K562 (cell line): ENCODE measurements around the gene TMPRSS11B. TPM values are rescaled to one million over a fixed set of nuclear protein-coding genes. Genes with fewer than 3 reads are reported as not detected.

Source experiments
- ATAC-seq: fragments of 200-7000 bp; cut with Tn5 transposase; 3 replicates; pipeline ENCODE4 v1.9.1; 2020; ENCODE audit warnings: moderate library complexity
- BruUV-seq: library from RNA; stranded (reverse); fragments of 400-500 nt; replicated peaks from 2 replicates; lab custom pipeline; 2021; lab: Mats Ljungman, UMichigan
- CTCF ChIA-PET: fragments of 300-600 bp; formaldehyde crosslinking; extraction: SDS; loops from one replicate; lab custom pipeline; 2021; ENCODE audit warnings: low intra/inter-chr PET ratio; lab: Yijun Ruan, JAX
- POLR2A ChIA-PET: fragments of 300-600, 350-650 bp; sonication (Branson Sonifier 250); formaldehyde crosslinking; extraction: SDS; loops from one replicate; lab custom pipeline; 2021; ENCODE audit warnings: antibody characterized with exemption, inconsistent platforms; lab: Yijun Ruan, JAX
- DNase-seq, 4 experiments: peaks; one replicate each; pipeline versions ENCODE4 v3.0.0 to v3.0.0-alpha.2; 2011 to 2018; ENCODE audit warnings: low spot score in 3 of 4, mixed read lengths in 3 of 4; ENCODE audit errors: extremely low read depth in 1 of 4
- FAIRE-seq: peaks from 2 replicates; lab custom pipeline; 2011; peaks lifted over from hg19 to GRCh38; lab: Jason Lieb, UNC
- H2AFZ ChIP-seq: 2 replicates; pipeline ENCODE4 v1.6.0; 2011; ENCODE audit warnings: low read depth, low read length, control low read depth, inconsistent platforms
- H3K27ac ChIP-seq: fragments of 200-600 bp; 3 replicates; pipeline ENCODE4 v1.8.0; 2011; ENCODE audit warnings: low read depth, mild to moderate bottlenecking, control low read depth, inconsistent platforms, low read length, moderate library complexity, mixed read lengths; ENCODE audit errors: extremely low read depth
- H3K27me3 ChIP-seq, 2 experiments: fragments of 300-600 bp in 1 of 2; 2 replicates in 1 of 2; 3 replicates in 1 of 2; pipeline versions ENCODE4 v1.6.0 to v1.8.0; 2011; ENCODE audit warnings: inconsistent platforms in 2 of 2, low read length in 2 of 2, mild to moderate bottlenecking in 1 of 2, mixed read lengths in 1 of 2, moderate library complexity in 1 of 2; ENCODE audit not compliant: control insufficient read depth in 2 of 2, insufficient read depth in 2 of 2
- H3K36me3 ChIP-seq: fragments of 300-600 bp; 3 replicates; pipeline ENCODE4 v1.8.0; 2011; ENCODE audit warnings: mild to moderate bottlenecking, low read length, inconsistent platforms; ENCODE audit not compliant: control insufficient read depth, insufficient read depth
- H3K4me1 ChIP-seq, 2 experiments: fragments of 200-600 bp in 1 of 2; replicated peaks in 1 of 2; 2 replicates in 1 of 2; 3 replicates in 1 of 2; pipeline versions ENCODE4 v1.5.1 to v1.8.0; 2011; ENCODE audit warnings: inconsistent platforms in 2 of 2, low read length in 2 of 2, mild to moderate bottlenecking in 1 of 2, mixed read lengths in 1 of 2, moderate library complexity in 1 of 2; ENCODE audit not compliant: control insufficient read depth in 2 of 2, insufficient read depth in 2 of 2
- H3K4me2 ChIP-seq: 2 replicates; pipeline ENCODE4 v1.6.1; 2011; ENCODE audit warnings: low read length, control low read depth, inconsistent platforms, mixed read lengths; ENCODE audit not compliant: insufficient read depth
- H3K4me3 ChIP-seq: fragments of 200-600 bp; sonication (generic), shearing (Covaris generic); 2 replicates; pipeline ENCODE4 v1.5.1; 2016; ENCODE audit warnings: control low read depth, inconsistent platforms
- H3K79me2 ChIP-seq: fragments of 200-600 bp; 3 replicates; pipeline ENCODE4 v1.8.0; 2011; ENCODE audit warnings: low read length, inconsistent platforms; ENCODE audit not compliant: control insufficient read depth, insufficient read depth
- H3K9ac ChIP-seq, 2 experiments: 2 replicates each; pipeline versions ENCODE4 v1.6.0 to v1.6.1; 2011; ENCODE audit warnings: low read depth in 2 of 2, low read length in 2 of 2, control low read depth in 1 of 2, inconsistent platforms in 1 of 2, mild to moderate bottlenecking in 1 of 2, mixed read lengths in 1 of 2; ENCODE audit not compliant: insufficient read depth in 1 of 2
- H3K9me1 ChIP-seq: one replicate; pipeline ENCODE4 v1.6.0; 2011; ENCODE audit warnings: inconsistent platforms, mild to moderate bottlenecking, low read length, moderate library complexity; ENCODE audit not compliant: control insufficient read depth, insufficient read depth
- H3K9me3 ChIP-seq: replicated peaks from 2 replicates; pipeline ENCODE4 v1.5.1; 2011; ENCODE audit warnings: low read depth, low read length, inconsistent platforms; ENCODE audit not compliant: control insufficient read depth, insufficient read depth
- H4K20me1 ChIP-seq: replicated peaks from 2 replicates; pipeline ENCODE4 v1.6.1; 2011; ENCODE audit warnings: low read length, inconsistent platforms, mixed read lengths; ENCODE audit not compliant: control insufficient read depth, insufficient read depth
- ATF7 ChIP-seq: fragments of 450-650 bp; IDR thresholded peaks from 2 replicates; pipeline ENCODE4 v1.7.1; 2014; ENCODE audit warnings: mild to moderate bottlenecking, moderate library complexity
- ELF2 ChIP-seq: fragments of 250-450 bp; sonication (Bioruptor Pico); IDR thresholded peaks from 2 replicates; pipeline ENCODE4 v1.5.0; 2021; ENCODE audit warnings: mild to moderate bottlenecking
- EP400 ChIP-seq: fragments of 450-650 bp; IDR thresholded peaks from 2 replicates; pipeline ENCODE4 v1.6.1; 2017; ENCODE audit warnings: antibody characterized with exemption, mild to moderate bottlenecking, moderate library complexity
- ETV6 ChIP-seq, 3 experiments: fragments of 150-350 bp in 1 of 3; sonication (generic) in 1 of 3; formaldehyde crosslinking in 1 of 3; IDR thresholded peaks; 2 replicates each; pipeline versions ENCODE4 v1.6.1 to v1.8.0; 2014 to 2022; ENCODE audit warnings: borderline replicate concordance in 2 of 3, low read depth in 2 of 3, antibody characterized with exemption in 1 of 3, low read length in 1 of 3, mild to moderate bottlenecking in 1 of 3, missing genetic modification reagents in 1 of 3
- KLF13 ChIP-seq: fragments of 450-650 bp; IDR thresholded peaks from 2 replicates; pipeline ENCODE4 v1.6.1; 2016; ENCODE audit warnings: missing genetic modification characterization, low read depth, mild to moderate bottlenecking, missing compliant biosample characterization, moderate library complexity, borderline replicate concordance
- MYNN ChIP-seq, 2 experiments: sonication (generic); formaldehyde crosslinking in 1 of 2; IDR thresholded peaks; 2 replicates each; pipeline versions ENCODE4 v1.5.0 to v1.6.1; 2016 to 2020; ENCODE audit warnings: antibody characterized with exemption in 1 of 2, missing genetic modification reagents in 1 of 2
- NR2F6 ChIP-seq: fragments of 450-650 bp; formaldehyde crosslinking; IDR thresholded peaks from 2 replicates; pipeline ENCODE4 v1.4.0; 2020; ENCODE audit warnings: mild to moderate bottlenecking
- SRSF9 ChIP-seq: fragments of 200-400 bp; formaldehyde crosslinking; IDR thresholded peaks from 2 replicates; pipeline ENCODE4 v1.6.1; 2017; ENCODE audit warnings: low read depth, low read length, borderline replicate concordance
- WHSC1 ChIP-seq: IDR thresholded peaks from one replicate; pipeline ENCODE4 v1.6.1; 2012; ENCODE audit warnings: low read length, control low read depth, inconsistent platforms
- ZFP1 ChIP-seq: fragments of 450-650 bp; formaldehyde crosslinking; IDR thresholded peaks from 2 replicates; pipeline ENCODE4 v1.4.0; 2020; ENCODE audit warnings: mild to moderate bottlenecking, mixed read lengths
- ZNF274 ChIP-seq: IDR thresholded peaks from 2 replicates; pipeline ENCODE4 v1.6.1; 2011; ENCODE audit warnings: low read depth, mild to moderate bottlenecking, low read length, moderate library complexity, borderline replicate concordance
- ZNF347 ChIP-seq: fragments of 450-650 bp; formaldehyde crosslinking; IDR thresholded peaks from 2 replicates; pipeline ENCODE4 v1.4.0; 2020; ENCODE audit warnings: low read depth, mild to moderate bottlenecking, moderate library complexity
- ZNF77 ChIP-seq: fragments of 250-450 bp; sonication (Bioruptor Pico); IDR thresholded peaks from 2 replicates; pipeline ENCODE4 v1.5.0; 2020
- in situ Hi-C: fragments of 300-500 bp; cut with MboI; formaldehyde crosslinking; loops from 4 replicates; pipeline ENCODE4 v1.15.0; 2018; ENCODE audit warnings: inconsistent platforms, mixed read lengths
- intact Hi-C: fragments of 100-400 bp; cut with micrococcal nuclease; formaldehyde crosslinking; loops from 2 replicates; pipeline ENCODE4 v1.14.2; 2022
- polyA plus RNA-seq, 8 experiments: library from polyadenylated mRNA; depleted of rRNA in 4 of 8; stranded (reverse) in 5 of 8; unstranded in 3 of 8; fragments of >200 nt; fragmentation: Nextera tagmentation in 2 of 8; fragmentation: Illumina TruSeq in 1 of 8; extraction: Ambion mirVana in 2 of 8; extraction: Trizol in 1 of 8; gene quantifications; 2 replicates each; pipeline versions ENCODE4 v1.2.1 to v1.2.3, GENCODE V29; 2011 to 2014; ENCODE audit warnings: inconsistent platforms in 1 of 8, missing spikeins in 1 of 8
- total RNA-seq, 7 experiments: library from RNA; depleted of rRNA in 6 of 7; stranded (reverse); fragments of >200 nt in 6 of 7; fragmentation: Illumina TruSeq in 2 of 7; extraction: Trizol in 2 of 7; gene quantifications; 2 replicates each; pipeline versions ENCODE4 v1.2.1 to v1.2.3, GENCODE V29; 2011 to 2021; ENCODE audit warnings: low replicate concordance in 1 of 7
- TF ChIP-seq, protein P1 (sequence below): IDR thresholded peaks from 2 replicates; pipeline ENCODE4 v1.6.1; 2011; ENCODE audit not compliant: insufficient read length; ENCODE audit errors: extremely low read depth
- TF ChIP-seq, protein P2 (sequence below): fragments of 250-450 bp; sonication (Bioruptor Pico); IDR thresholded peaks from 2 replicates; pipeline ENCODE4 v1.5.0; 2021; ENCODE audit warnings: mild to moderate bottlenecking, borderline replicate concordance

Gene TMPRSS11B
- total and polyA plus RNA-seq, 9 of the 15 experiments (the other 6 are each of a cell fraction or from before 2014, with no cell fraction given) = 0.03 to 0.07 TPM; not detected in 7

DNA sequence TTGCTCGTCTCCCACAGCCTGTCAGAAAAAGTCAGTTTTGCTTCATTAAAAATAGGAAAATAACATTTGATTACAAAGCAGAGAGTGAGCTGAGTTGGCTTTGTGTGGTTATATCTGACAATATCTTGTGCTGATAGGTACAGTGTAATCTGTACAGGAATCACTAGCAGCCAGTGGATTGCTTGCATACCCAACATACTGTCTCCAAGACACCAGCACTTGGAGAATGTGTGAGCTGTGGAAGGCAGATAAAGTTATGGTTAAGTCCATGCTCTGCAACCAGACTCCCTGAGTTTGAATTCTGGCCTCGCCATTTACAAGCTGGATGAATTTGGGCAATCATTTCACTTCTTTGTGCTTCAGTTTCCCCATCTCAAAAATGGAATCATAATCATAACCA is 58.3 kb downstream of the TMPRSS11B start (continued):
- TF ChIP-seq ZNF274 (no peak), ETV6 (IDR thresholded peaks at IDR 0.05; ENCODE audit: borderline replicate concordance in 1 of 2, low read depth in 2 of 2, low read length in 1 of 2) (no peak), ETV6 (CRISPR knock-in tag; IDR thresholded peaks at IDR 0.05; ENCODE audit: borderline replicate concordance) (no peak), NR2F6 (CRISPR knock-in tag) (no peak), WHSC1 (no peak), ATF7 (no peak), ZNF347 (CRISPR knock-in tag) (no peak), EP400 (no peak)

DNA sequence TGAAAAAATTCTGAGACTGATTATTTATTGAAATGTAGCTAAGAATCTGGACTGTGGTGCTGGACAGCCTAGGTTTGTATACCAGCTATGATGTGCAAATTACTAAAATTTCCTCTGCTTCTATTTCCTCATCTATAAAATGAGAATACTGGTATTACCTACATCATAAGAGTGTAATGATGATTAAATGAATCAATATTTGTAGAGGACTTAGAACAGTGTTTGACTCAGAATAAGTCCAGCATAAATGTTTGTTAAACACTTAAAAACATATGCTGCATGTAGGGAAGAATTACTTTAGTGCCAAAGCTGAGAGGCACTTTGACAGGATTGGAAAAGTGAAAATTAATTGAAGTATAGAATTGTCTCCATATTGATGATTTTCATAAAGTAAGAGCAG is 60.6 kb downstream of the TMPRSS11B start:
- ChIA-PET POLR2A (no interaction called here), CTCF (no interaction called here)
- TF ChIP-seq MYNN (IDR thresholded peaks at IDR 0.05) (no peak), MYNN (CRISPR knock-in tag; IDR thresholded peaks at IDR 0.05) (no peak), WHSC1 (no peak), ZNF77 (CRISPR knock-in tag) (no peak), SRSF9 (no peak), KLF13 (tag) (no peak), ELF2 (CRISPR knock-in tag) (no peak), ZFP1 (CRISPR knock-in tag) (no peak)
- TF ChIP-seq, protein P1, sequence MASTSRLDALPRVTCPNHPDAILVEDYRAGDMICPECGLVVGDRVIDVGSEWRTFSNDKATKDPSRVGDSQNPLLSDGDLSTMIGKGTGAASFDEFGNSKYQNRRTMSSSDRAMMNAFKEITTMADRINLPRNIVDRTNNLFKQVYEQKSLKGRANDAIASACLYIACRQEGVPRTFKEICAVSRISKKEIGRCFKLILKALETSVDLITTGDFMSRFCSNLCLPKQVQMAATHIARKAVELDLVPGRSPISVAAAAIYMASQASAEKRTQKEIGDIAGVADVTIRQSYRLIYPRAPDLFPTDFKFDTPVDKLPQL = no peak
- TF ChIP-seq, protein P2, sequence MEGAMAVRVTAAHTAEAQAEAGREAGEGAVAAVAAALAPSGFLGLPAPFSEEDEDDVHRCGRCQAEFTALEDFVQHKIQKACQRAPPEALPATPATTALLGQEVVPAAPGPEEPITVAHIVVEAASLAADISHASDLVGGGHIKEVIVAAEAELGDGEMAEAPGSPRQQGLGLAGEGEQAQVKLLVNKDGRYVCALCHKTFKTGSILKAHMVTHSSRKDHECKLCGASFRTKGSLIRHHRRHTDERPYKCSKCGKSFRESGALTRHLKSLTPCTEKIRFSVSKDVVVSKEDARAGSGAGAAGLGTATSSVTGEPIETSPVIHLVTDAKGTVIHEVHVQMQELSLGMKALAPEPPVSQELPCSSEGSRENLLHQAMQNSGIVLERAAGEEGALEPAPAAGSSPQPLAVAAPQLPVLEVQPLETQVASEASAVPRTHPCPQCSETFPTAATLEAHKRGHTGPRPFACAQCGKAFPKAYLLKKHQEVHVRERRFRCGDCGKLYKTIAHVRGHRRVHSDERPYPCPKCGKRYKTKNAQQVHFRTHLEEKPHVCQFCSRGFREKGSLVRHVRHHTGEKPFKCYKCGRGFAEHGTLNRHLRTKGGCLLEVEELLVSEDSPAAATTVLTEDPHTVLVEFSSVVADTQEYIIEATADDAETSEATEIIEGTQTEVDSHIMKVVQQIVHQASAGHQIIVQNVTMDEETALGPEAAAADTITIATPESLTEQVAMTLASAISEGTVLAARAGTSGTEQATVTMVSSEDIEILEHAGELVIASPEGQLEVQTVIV (CRISPR knock-in tag) = no peak

More for the DNA sequence above, 60.6 kb downstream of the TMPRSS11B start:
- no TSS peak for BruUV-seq
- no peak overlapping the region for H2AFZ ChIP-seq
- H3K4me3 ChIP-seq = no peak overlapping the region
- in situ Hi-C loops = no loop called here
- H3K79me2 ChIP-seq = no peaks in the 10 kb centered on the region
- intact Hi-C loops = loop anchor here (10.0 kb wide), 1 partner anchor 190 kb away; no protein-coding TSS in a partner anchor
- H4K20me1 ChIP-seq = no peaks in the 10 kb centered on the region
- ATAC-seq = no peak
- H3K9me3 ChIP-seq = no peaks in the 10 kb centered on the region
- no peaks in the 10 kb centered on the region for H3K36me3 ChIP-seq
- peaks cover 0 to 5% of the 10 kb centered on the region in 2 experiments; a peak in 1 of 5 replicates for H3K4me1 ChIP-seq
- peaks cover 0 to 7% of the 10 kb centered on the region in 2 experiments; a peak in 3 of 5 replicates for H3K27me3 ChIP-seq
- no peak for DNase-seq
- H3K9ac ChIP-seq = no peak overlapping the region
- FAIRE-seq = no peak
- H3K9me1 ChIP-seq = no peaks in the 10 kb centered on the region
- no peak overlapping the region for H3K27ac ChIP-seq
- H3K4me2 ChIP-seq = no peak overlapping the region
